ENCODE data around the gene UBQLN4. TPM values are rescaled to one million over a fixed set of nuclear protein-coding genes. Genes with fewer than 3 reads are reported as not detected.

UBQLN4 gene
- total RNA-seq, 2 donors from 2014 or later: 31.9 to 36.7 TPM

DNA sequence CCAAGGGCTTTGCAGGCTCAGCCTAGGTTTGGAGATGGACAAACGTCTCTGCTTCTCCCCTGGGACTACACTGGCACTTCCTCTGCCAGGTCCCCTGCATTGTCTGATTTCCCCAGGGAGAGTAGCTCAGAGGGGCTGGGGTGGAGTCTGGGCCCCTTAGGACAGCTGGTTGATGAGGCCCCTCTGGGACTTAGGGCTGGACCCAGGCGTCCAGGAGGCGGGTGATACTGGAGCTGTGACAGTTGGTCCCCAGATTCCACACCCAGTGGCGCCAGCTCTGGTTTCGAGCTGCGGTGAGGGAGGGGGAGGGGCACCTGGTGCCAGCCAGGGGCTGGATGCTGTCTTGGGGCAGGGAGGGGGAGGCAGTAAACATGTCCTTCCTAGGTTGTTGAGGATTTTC lies 36.1 kb upstream of the UBQLN4 start:
- H3K27ac Mint-ChIP-seq: no peak overlapping the region
- H3K4me1 Mint-ChIP-seq: peaks cover 6% of the 10 kb centered on the region
- peaks cover 9% of the 10 kb centered on the region for H3K27me3 Mint-ChIP-seq
- no peak overlapping the region for H3K4me3 Mint-ChIP-seq
- no peaks in the 10 kb centered on the region for H3K9me3 Mint-ChIP-seq
- no peak for ATAC-seq (replicated peaks)
- H3K36me3 Mint-ChIP-seq (ENCODE audit: low read depth): no peaks in the 10 kb centered on the region

DNA sequence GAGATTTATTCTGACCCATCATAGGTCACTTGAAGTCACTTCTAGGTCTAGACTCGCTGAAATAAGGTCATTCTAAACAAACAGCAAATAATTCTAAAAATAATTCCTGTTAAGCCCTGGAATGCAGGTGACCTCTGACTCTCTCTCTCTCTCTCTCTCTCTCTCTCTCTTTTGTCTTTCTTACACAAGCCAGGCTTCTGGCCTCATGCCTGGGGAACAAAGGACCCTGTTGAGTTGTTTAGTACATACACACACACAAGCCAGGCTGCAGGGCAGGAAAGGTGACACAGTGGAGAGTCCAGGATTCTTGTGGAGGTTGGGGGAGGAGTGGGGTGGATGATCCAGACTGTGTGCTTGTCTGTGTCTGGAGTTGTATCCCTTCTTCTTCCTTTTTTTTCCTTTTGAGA lies 32.7 kb upstream of the UBQLN4 start:
- no peaks in the 10 kb centered on the region for H3K9me3 Mint-ChIP-seq
- no peak overlapping the region for H3K27ac Mint-ChIP-seq
- no peak for ATAC-seq (replicated peaks)
- no peaks in the 10 kb centered on the region for H3K36me3 Mint-ChIP-seq (ENCODE audit: low read depth)
- no peak overlapping the region for H3K4me3 Mint-ChIP-seq
- peaks cover 6% of the 10 kb centered on the region for H3K4me1 Mint-ChIP-seq
- H3K27me3 Mint-ChIP-seq: peaks cover 15% of the 10 kb centered on the region

GRCh38 chr1:156083800-156084790 lies 30.5 kb upstream of the UBQLN4 start:
- Mint-ChIP-seq H3K9me3 (no peaks in the 10 kb centered on the region), H3K4me1 (no peaks in the 10 kb centered on the region), H3K27ac (no peak overlapping the region), H3K36me3 (ENCODE audit: low read depth) (no peaks in the 10 kb centered on the region), H3K4me3 (peak overlapping the region; percentile 70), H3K27me3 (peaks cover 15% of the 10 kb centered on the region)
- no peak for ATAC-seq (replicated peaks)

- H3K27me3 Mint-ChIP-seq: peaks cover 15% of the 10 kb centered on the region
- peak within 1 kb of the TSS; percentile 70 for H3K4me3 Mint-ChIP-seq
- H3K27ac Mint-ChIP-seq: no peak within 1 kb of the TSS
- ATAC-seq (replicated peaks): peak; percentile 78
- no peaks in the 10 kb centered on the region for H3K4me1 Mint-ChIP-seq
- no peaks in the 10 kb centered on the region for H3K36me3 Mint-ChIP-seq (ENCODE audit: low read depth)
- H3K9me3 Mint-ChIP-seq: no peaks in the 10 kb centered on the region
Observed at GRCh38 chr1:156082309-156083091, 28.9 kb upstream of the UBQLN4 start, which contains the start of gene MEX3A. MEX3A (minus strand) TSS chr1:156082465; CDS start chr1:156081998, 467 bp downstream.

DNA sequence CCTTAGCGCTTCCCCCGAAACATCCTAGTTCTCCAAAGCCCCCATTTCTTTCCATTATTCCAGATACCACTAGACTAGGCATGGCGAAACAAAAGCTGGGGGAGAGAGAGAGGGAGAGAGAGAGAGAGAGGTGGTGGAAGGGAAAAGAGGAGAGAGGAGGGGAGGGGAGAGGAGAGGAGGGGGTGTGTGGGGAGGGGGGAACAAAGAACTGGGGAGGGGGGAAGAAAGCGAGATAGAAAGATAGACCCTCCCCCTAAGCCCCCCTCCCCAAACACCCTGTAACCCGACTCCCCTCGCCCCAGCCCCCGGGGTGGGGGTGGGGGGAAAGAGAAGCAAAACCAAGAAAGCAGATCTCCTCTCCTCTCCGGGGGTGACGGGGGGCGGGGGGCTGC lies 28.3 kb upstream of the UBQLN4 start:
- Mint-ChIP-seq H3K36me3 (ENCODE audit: low read depth) (no peaks in the 10 kb centered on the region), H3K27me3 (peaks cover 12% of the 10 kb centered on the region), H3K27ac (no peak overlapping the region), H3K4me3 (peak overlapping the region; percentile 70), H3K9me3 (no peaks in the 10 kb centered on the region), H3K4me1 (no peaks in the 10 kb centered on the region)
- ATAC-seq (replicated peaks): no peak

DNA sequence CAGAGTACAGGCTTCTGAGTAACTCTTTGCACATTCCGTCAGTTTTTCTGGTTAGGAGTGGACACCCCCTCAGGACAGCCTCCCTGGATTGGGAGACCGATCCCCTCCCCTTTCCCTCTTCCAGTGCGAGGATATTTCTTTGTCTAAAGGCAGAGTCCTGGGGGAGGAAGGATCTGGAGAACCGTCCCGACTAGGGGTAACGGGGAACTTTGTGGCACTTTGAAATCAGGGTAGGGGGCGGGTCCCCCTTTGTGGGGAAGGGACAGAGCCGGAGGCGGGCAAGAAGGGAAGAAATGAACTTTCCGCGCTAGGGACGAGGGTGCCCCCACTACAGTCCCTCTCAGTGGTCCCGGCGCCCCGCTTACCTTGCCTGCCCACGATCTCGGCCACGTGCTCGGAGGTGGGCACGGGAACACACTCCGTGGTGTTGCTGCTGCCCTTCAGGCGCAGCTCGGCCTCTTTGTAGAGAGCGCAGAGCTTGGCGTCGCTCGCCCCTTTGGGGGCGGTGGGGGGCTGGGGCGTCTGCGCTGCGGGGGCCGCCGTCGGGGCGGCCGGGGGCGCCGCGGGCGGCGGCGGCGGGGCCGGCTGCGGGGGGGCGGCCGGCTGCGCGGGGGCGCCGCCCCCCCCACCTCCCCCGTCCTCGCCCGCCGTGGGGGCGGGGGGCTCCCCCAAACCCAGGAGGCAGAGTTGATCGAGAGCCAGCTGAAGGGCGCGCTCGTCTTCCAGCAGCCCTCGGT lies 27.8 kb upstream of the UBQLN4 start:
- H3K27ac Mint-ChIP-seq: no peak overlapping the region
- no peaks in the 10 kb centered on the region for H3K4me1 Mint-ChIP-seq
- H3K36me3 Mint-ChIP-seq (ENCODE audit: low read depth): no peaks in the 10 kb centered on the region
- peak overlapping the region; percentile 70 for H3K4me3 Mint-ChIP-seq
- no peaks in the 10 kb centered on the region for H3K9me3 Mint-ChIP-seq
- H3K27me3 Mint-ChIP-seq: peaks cover 10% of the 10 kb centered on the region
- no peak for ATAC-seq (replicated peaks)

DNA sequence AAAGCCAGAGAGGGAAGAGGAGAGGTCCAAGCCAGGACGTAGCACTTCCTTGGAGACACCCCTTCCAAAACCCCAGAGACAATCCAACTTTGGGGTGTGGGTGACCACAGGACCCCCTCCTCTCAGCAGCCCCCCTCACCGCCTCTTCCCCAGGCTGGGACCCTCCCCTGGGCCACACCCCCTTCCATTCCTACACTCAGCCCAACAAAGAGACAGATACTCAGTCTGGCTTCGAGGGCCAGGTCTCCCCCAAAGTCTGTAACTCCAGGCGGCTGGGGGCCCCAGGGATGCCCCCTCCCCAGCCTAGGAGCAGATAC lies 27.2 kb upstream of the UBQLN4 start:
- ATAC-seq (replicated peaks): no peak
- Mint-ChIP-seq H3K36me3 (ENCODE audit: low read depth) (no peaks in the 10 kb centered on the region), H3K9me3 (no peaks in the 10 kb centered on the region), H3K27ac (no peak overlapping the region), H3K4me3 (peak overlapping the region; percentile 70), H3K27me3 (peaks cover 10% of the 10 kb centered on the region), H3K4me1 (no peaks in the 10 kb centered on the region)

DNA sequence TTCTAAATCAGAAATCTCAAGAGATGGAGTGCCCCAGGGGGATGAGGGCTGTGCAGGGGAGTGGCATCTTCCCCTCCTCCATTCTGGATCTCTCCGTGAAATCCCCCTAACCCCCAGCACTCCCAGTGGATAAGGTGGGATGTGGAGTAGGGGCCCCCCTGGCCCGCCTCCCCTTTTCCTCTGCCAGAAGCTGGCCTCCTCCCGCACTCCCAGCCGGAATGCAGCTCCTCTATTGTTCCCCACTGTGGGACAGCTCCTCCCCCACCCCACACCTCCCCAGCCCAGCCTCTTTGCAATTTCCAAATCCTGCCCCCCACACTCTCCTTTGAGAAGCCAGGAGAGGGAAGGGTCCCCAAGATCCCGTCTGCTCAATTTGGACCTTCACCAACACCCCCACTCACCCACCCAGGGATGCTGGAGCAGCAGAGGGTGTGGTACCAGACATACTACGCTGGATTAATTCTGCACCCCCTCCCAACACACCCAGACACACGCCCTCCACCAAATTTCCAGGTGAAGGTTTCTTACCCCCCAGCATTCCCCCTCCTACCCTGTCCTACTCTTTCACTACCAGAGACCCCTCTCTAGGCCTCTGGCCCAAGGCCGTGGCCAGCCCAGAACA lies 26.8 kb upstream of the UBQLN4 start:
- no peak for ATAC-seq (replicated peaks)
- H3K4me1 Mint-ChIP-seq: no peaks in the 10 kb centered on the region
- no peaks in the 10 kb centered on the region for H3K9me3 Mint-ChIP-seq
- H3K27ac Mint-ChIP-seq: no peak overlapping the region
- H3K4me3 Mint-ChIP-seq: no peak overlapping the region
- peaks cover 8% of the 10 kb centered on the region for H3K27me3 Mint-ChIP-seq
- no peaks in the 10 kb centered on the region for H3K36me3 Mint-ChIP-seq (ENCODE audit: low read depth)

DNA sequence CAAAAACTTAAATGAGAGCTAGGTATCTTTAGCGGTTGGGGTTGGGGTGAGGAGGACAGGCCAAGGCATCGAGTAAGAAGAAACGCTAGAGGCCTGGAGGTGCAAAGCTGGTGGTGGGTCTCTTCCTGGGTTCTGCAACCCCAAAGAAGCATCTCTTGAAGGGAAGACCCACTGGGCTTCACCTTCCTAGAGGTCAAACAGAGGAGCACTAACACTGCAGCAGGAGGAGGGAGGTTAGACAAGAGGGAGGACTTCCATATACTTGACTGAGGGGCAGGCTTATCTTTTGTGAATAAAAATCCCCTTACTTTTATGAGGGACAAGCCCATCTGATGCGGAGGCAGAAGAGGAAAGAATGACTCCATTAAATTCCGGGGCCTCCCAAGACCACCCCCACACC lies 26.2 kb upstream of the UBQLN4 start:
- H3K9me3 Mint-ChIP-seq: no peaks in the 10 kb centered on the region
- H3K4me1 Mint-ChIP-seq: no peaks in the 10 kb centered on the region
- no peak overlapping the region for H3K27ac Mint-ChIP-seq
- ATAC-seq (replicated peaks): no peak
- H3K36me3 Mint-ChIP-seq (ENCODE audit: low read depth): no peaks in the 10 kb centered on the region
- peaks cover 5% of the 10 kb centered on the region for H3K27me3 Mint-ChIP-seq
- H3K4me3 Mint-ChIP-seq: no peak overlapping the region

GRCh38 chr1:156078728-156079127 lies 25.1 kb upstream of the UBQLN4 start:
- no peak for ATAC-seq (replicated peaks)
- Mint-ChIP-seq H3K4me1 (no peaks in the 10 kb centered on the region), H3K27me3 (peaks cover 2% of the 10 kb centered on the region), H3K4me3 (no peak overlapping the region), H3K36me3 (ENCODE audit: low read depth) (no peaks in the 10 kb centered on the region), H3K27ac (no peak overlapping the region), H3K9me3 (no peaks in the 10 kb centered on the region)

DNA sequence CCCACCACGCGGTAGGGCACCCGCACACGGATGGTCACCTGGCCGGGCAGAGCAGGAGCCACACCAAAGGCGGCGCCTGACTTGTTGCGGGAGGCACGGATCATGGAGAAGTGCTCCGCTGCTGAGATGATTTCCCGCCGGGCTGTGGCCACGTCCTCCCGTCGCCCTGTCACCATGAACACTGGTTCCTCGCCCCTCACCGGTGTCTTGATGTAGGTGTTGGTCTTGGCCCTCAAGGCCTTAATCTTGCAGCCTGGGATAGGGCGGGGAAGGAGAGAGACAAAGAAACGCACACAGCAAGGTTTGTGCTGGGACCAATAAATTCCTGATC lies 23.8 kb upstream of the UBQLN4 start:
- H3K36me3 Mint-ChIP-seq (ENCODE audit: low read depth): no peaks in the 10 kb centered on the region
- H3K9me3 Mint-ChIP-seq: no peaks in the 10 kb centered on the region
- ATAC-seq (replicated peaks): no peak
- no peaks in the 10 kb centered on the region for H3K27me3 Mint-ChIP-seq
- H3K4me3 Mint-ChIP-seq: no peak overlapping the region
- no peak overlapping the region for H3K27ac Mint-ChIP-seq
- H3K4me1 Mint-ChIP-seq: no peaks in the 10 kb centered on the region

GRCh38 chr1:156076609-156077429 lies 23.2 kb upstream of the UBQLN4 start:
- no peak overlapping the region for H3K4me3 Mint-ChIP-seq

DNA sequence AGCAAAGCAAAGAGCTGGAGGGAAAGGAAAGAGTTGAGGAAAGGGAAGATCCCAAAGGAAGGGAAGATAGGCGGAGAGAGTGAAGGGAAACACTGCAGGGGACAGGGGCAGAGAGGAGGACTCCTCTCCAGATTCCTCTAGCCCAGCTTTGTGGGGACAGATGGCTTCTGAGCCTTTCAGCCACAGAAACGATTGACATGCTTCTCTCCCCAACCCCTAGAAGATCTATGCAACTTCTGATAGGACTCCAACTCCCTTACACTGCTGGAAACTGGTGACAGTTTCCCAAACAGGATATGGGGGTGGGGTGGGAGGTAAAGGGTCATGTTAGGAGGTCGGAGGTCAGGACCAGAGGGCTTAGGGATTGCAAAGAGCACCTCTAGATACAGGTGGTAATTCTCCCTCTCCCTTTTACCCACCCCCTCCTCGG lies 22.2 kb upstream of the UBQLN4 start:
- no peaks in the 10 kb centered on the region for H3K4me1 Mint-ChIP-seq
- no peaks in the 10 kb centered on the region for H3K27me3 Mint-ChIP-seq
- no peak overlapping the region for H3K27ac Mint-ChIP-seq
- H3K9me3 Mint-ChIP-seq: no peaks in the 10 kb centered on the region
- H3K4me3 Mint-ChIP-seq: no peak overlapping the region
- no peaks in the 10 kb centered on the region for H3K36me3 Mint-ChIP-seq (ENCODE audit: low read depth)
- ATAC-seq (replicated peaks): no peak

More at GRCh38 chr1:156076609-156077429, 23.2 kb upstream of the UBQLN4 start:
- no peaks in the 10 kb centered on the region for H3K36me3 Mint-ChIP-seq (ENCODE audit: low read depth)
- H3K27me3 Mint-ChIP-seq: no peaks in the 10 kb centered on the region
- no peak overlapping the region for H3K27ac Mint-ChIP-seq
- ATAC-seq (replicated peaks): peak; percentile 9
- no peaks in the 10 kb centered on the region for H3K4me1 Mint-ChIP-seq
- H3K9me3 Mint-ChIP-seq: no peaks in the 10 kb centered on the region

Data from activated T-helper 17 cell treated with anti-CD3 and anti-CD28 coated beads, Interleukin-2, amount 50 U/mL, for 72 hours (primary cell).